PFSK-1 (cell line): ENCODE measurements around the gene GRID1.

ENCODE experiments used
- POLR2AphosphoS5 ChIP-seq: IDR thresholded peaks from 2 replicates; pipeline ENCODE4 v1.6.1; 2012; ENCODE audit warnings: low read depth, mild to moderate bottlenecking, control low read depth, low read length, moderate library complexity
- REST ChIP-seq, 2 experiments: IDR thresholded peaks; 2 replicates each; pipeline versions ENCODE4 v1.6.1 to v1.8.0; 2011 to 2012; ENCODE audit warnings: low read depth in 2 of 2, low read length in 2 of 2, control low read depth in 1 of 2, inconsistent platforms in 1 of 2, mild to moderate bottlenecking in 1 of 2, moderate library complexity in 1 of 2; ENCODE audit not compliant: insufficient read depth in 1 of 2
- SIN3A ChIP-seq: IDR thresholded peaks from 2 replicates; pipeline ENCODE4 v1.6.1; 2012; ENCODE audit warnings: mild to moderate bottlenecking, low read length, moderate library complexity, borderline replicate concordance; ENCODE audit not compliant: insufficient read depth
- TAF1 ChIP-seq: IDR thresholded peaks from 2 replicates; pipeline ENCODE4 v1.6.1; 2012; ENCODE audit warnings: low read length, control low read depth, borderline replicate concordance; ENCODE audit not compliant: insufficient read depth

- no peak for TF ChIP-seq SIN3A
- no peak for TF ChIP-seq POLR2AphosphoS5
- no peak for TF ChIP-seq TAF1
- TF ChIP-seq REST (IDR thresholded peaks at IDR 0.05; ENCODE audit: insufficient read depth in 1 of 2, low read depth in 2 of 2, low read length in 2 of 2), result no peak
Measured at GRCh38 chr10:86164174-86164774, 202.3 kb downstream of the GRID1 start.
